GM12891 (cell line): ENCODE results near the gene PTPRG.

Source experiments
- POLR2A ChIP-seq: IDR thresholded peaks from 2 replicates; pipeline ENCODE4 v1.6.1; 2011; ENCODE audit warnings: low read depth, low read length, control low read depth
- POLR2AphosphoS5 ChIP-seq: IDR thresholded peaks from 2 replicates; pipeline ENCODE4 v1.6.1; 2011; ENCODE audit warnings: low read depth, low read length, control low read depth

- TF ChIP-seq POLR2A = no peak
- no peak for TF ChIP-seq POLR2AphosphoS5
These were observed 570.2 kb downstream of the PTPRG start for GRCh38 chr3:62131620-62132019.
